ENCODE results near the gene TCEAL8. TPM values are rescaled to one million over a fixed set of nuclear protein-coding genes. Genes with fewer than 3 reads are reported as not detected.
"Not testable (repeated sequence)": the region's sequence is repeated elsewhere in the genome, so short reads cannot be mapped to it uniquely, and the experiment has no call there.

Gene TCEAL8
- total RNA-seq, 1 experiment from 2014 or later: 37.3 TPM

DNA sequence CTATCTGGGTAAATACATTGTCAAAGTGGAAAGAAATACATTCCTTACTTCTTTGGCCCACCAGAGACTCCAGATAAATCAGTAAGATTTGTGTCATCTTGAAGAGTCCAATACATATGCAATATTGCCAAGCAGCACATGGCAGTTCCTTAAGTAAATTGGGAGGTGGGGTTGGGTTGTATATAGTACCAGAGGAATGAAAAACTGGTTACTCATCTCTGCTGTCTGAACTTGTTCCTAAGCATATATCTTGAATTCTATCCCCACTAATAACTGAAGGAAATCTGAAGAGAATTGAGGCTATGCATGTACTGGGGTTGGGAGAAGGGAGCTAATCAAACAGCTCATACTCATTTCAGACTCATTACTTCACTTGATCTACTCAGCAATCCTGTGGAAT lies 14.8 kb downstream of the TCEAL8 start:
- TF ChIP-seq SIN3A (IDR thresholded peaks at IDR 0.05; ENCODE audit: low read depth) (no peak), ZNF274 (IDR thresholded peaks at IDR 0.05; ENCODE audit: low read depth, low read length) (no peak), EZH2phosphoT487 (IDR thresholded peaks at IDR 0.05; ENCODE audit: borderline replicate concordance) (no peak), FOSL1 (IDR thresholded peaks at IDR 0.05; ENCODE audit: low read depth) (no peak), EZH2 (IDR thresholded peaks at IDR 0.05) (no peak), EGR1 (IDR thresholded peaks at IDR 0.05; ENCODE audit: low read depth) (no peak), ZFX (IDR thresholded peaks at IDR 0.05) (no peak), RAD21 (IDR thresholded peaks at IDR 0.05; ENCODE audit: low read depth) (no peak)
- TF ChIP-seq, protein P1, sequence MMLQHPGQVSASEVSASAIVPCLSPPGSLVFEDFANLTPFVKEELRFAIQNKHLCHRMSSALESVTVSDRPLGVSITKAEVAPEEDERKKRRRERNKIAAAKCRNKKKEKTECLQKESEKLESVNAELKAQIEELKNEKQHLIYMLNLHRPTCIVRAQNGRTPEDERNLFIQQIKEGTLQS (IDR thresholded peaks at IDR 0.05): no peak
- H3K36me3 ChIP-seq (ENCODE audit: control insufficient read depth in 1 of 2, insufficient read depth in 2 of 2, low read length in 2 of 2): no peaks in the 10 kb centered on the region
- H3K27me3 ChIP-seq (ENCODE audit: insufficient read depth, low read length): no peaks in the 10 kb centered on the region
- CTCF ChIA-PET: no interaction called here
- no peak overlapping the region for H3K9ac ChIP-seq (ENCODE audit: low read length)
- no peaks in the 10 kb centered on the region for H3K79me2 ChIP-seq (ENCODE audit: insufficient read depth, low read length)
- H3K4me1 ChIP-seq (ENCODE audit: control insufficient read depth in 1 of 2, insufficient read depth in 2 of 2, low read length in 2 of 2): no peaks in the 10 kb centered on the region
- no peak overlapping the region for H2AFZ ChIP-seq (ENCODE audit: low read depth, low read length, poor library complexity, severe bottlenecking)
- POLR2A ChIA-PET: no interaction called here
- H3K4me2 ChIP-seq (ENCODE audit: low read length): no peak overlapping the region
- H3K9me3 ChIP-seq (ENCODE audit: control insufficient read depth in 1 of 2, insufficient read depth in 1 of 2, low read depth in 1 of 2, low read length in 2 of 2): no peaks in the 10 kb centered on the region
- H3K27ac ChIP-seq (ENCODE audit: low read depth, low read length): no peak overlapping the region
- RAD21 ChIA-PET (ENCODE audit: low non-redundant PET in 1 of 2, low total read pairs in 2 of 2, uncharacterized antibody in 2 of 2, unreplicated experiment in 2 of 2): no interaction called here
- intact Hi-C loops (cut with micrococcal nuclease): no loop called here
- DNase-seq (ENCODE audit: low read depth, low spot score) (no peak), ATAC-seq (no peak)
- no peak overlapping the region for H3K4me3 ChIP-seq (replicated peaks in 1 of 2; ENCODE audit: low read depth in 1 of 2, low read length in 2 of 2)
- no TSS peak for BruUV-seq (replicated peaks)
- no peaks in the 10 kb centered on the region for H3K9me2 ChIP-seq (ENCODE audit: insufficient read depth)
- no peaks in the 10 kb centered on the region for H4K20me1 ChIP-seq (ENCODE audit: insufficient read depth)

DNA sequence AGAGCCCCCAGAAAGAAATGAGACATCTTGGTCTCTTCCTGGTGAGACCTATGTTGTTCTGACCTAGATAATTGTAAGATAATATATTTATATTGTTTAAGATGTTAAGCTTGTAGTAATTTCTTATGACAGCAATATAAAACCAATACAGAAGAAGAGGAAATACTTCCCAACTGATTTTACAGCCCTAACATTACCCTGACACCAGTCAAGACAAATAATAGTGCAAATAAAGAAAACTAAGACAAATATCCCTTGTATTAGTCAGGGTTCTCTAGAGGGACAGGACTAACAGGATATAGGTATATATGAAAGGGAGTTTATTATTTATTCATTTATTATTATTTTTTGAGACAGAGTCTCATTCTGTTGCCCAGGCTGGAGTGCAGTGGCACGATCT lies 18.7 kb downstream of the TCEAL8 start:
- H3K79me2 ChIP-seq (ENCODE audit: insufficient read depth, low read length): no peaks in the 10 kb centered on the region
- DNase-seq (ENCODE audit: low read depth, low spot score) (no peak), ATAC-seq (no peak)
- intact Hi-C loops (cut with micrococcal nuclease): no loop called here
- no TSS peak for BruUV-seq (replicated peaks)
- H4K20me1 ChIP-seq (ENCODE audit: insufficient read depth): no peaks in the 10 kb centered on the region
- no peaks in the 10 kb centered on the region for H3K27me3 ChIP-seq (ENCODE audit: insufficient read depth, low read length)
- POLR2A ChIA-PET: no interaction called here
- TF ChIP-seq SIN3A (IDR thresholded peaks at IDR 0.05; ENCODE audit: low read depth): no peak
- TF ChIP-seq TCF7L2 (IDR thresholded peaks at IDR 0.05; ENCODE audit: borderline replicate concordance, extremely low read depth, insufficient read depth, insufficient read length): no peak
- no peak for TF ChIP-seq RAD21 (IDR thresholded peaks at IDR 0.05; ENCODE audit: low read depth)
- no peak for TF ChIP-seq CEBPB (IDR thresholded peaks at IDR 0.05; ENCODE audit: low read depth)
- no peak for TF ChIP-seq FOSL1 (IDR thresholded peaks at IDR 0.05; ENCODE audit: low read depth)
- no peak for TF ChIP-seq SP1 (IDR thresholded peaks at IDR 0.05; ENCODE audit: low read depth)
- no peak for TF ChIP-seq CBX3 (IDR thresholded peaks at IDR 0.05; ENCODE audit: low read depth)
- TF ChIP-seq POLR2AphosphoS5 (IDR thresholded peaks at IDR 0.05; ENCODE audit: low read depth, low read length): no peak
- TF ChIP-seq POLR2A (IDR thresholded peaks at IDR 0.05; ENCODE audit: borderline replicate concordance, extremely low read depth, insufficient read depth, insufficient read length): no peak
- TF ChIP-seq, protein P2, sequence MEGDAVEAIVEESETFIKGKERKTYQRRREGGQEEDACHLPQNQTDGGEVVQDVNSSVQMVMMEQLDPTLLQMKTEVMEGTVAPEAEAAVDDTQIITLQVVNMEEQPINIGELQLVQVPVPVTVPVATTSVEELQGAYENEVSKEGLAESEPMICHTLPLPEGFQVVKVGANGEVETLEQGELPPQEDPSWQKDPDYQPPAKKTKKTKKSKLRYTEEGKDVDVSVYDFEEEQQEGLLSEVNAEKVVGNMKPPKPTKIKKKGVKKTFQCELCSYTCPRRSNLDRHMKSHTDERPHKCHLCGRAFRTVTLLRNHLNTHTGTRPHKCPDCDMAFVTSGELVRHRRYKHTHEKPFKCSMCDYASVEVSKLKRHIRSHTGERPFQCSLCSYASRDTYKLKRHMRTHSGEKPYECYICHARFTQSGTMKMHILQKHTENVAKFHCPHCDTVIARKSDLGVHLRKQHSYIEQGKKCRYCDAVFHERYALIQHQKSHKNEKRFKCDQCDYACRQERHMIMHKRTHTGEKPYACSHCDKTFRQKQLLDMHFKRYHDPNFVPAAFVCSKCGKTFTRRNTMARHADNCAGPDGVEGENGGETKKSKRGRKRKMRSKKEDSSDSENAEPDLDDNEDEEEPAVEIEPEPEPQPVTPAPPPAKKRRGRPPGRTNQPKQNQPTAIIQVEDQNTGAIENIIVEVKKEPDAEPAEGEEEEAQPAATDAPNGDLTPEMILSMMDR (IDR thresholded peaks at IDR 0.05 in 2 of 3, conservative IDR thresholded peaks at IDR 0.05 in 1 of 3; ENCODE audit: borderline replicate concordance in 1 of 3, insufficient read depth in 1 of 3, low read depth in 2 of 3, low read length in 2 of 3): no peak
- no peak for TF ChIP-seq EZH2 (IDR thresholded peaks at IDR 0.05)
- CTCF ChIA-PET: no interaction called here
- H3K9me3 ChIP-seq (ENCODE audit: control insufficient read depth in 1 of 2, insufficient read depth in 1 of 2, low read depth in 1 of 2, low read length in 2 of 2): no peaks in the 10 kb centered on the region
- no peaks in the 10 kb centered on the region for H3K4me1 ChIP-seq (ENCODE audit: control insufficient read depth in 1 of 2, insufficient read depth in 2 of 2, low read length in 2 of 2)
- H3K4me2 ChIP-seq (ENCODE audit: low read length): no peak overlapping the region
- H2AFZ ChIP-seq (ENCODE audit: low read depth, low read length, poor library complexity, severe bottlenecking): no peak overlapping the region
- H3K27ac ChIP-seq (ENCODE audit: low read depth, low read length): no peak overlapping the region
- no peaks in the 10 kb centered on the region for H3K9me2 ChIP-seq (ENCODE audit: insufficient read depth)
- H3K9ac ChIP-seq (ENCODE audit: low read length): no peak overlapping the region
- RAD21 ChIA-PET (ENCODE audit: low non-redundant PET in 1 of 2, low total read pairs in 2 of 2, uncharacterized antibody in 2 of 2, unreplicated experiment in 2 of 2): no interaction called here
- H3K4me3 ChIP-seq (replicated peaks in 1 of 2; ENCODE audit: low read depth in 1 of 2, low read length in 2 of 2): no peak overlapping the region
- H3K36me3 ChIP-seq (ENCODE audit: control insufficient read depth in 1 of 2, insufficient read depth in 2 of 2, low read length in 2 of 2): no peaks in the 10 kb centered on the region

DNA sequence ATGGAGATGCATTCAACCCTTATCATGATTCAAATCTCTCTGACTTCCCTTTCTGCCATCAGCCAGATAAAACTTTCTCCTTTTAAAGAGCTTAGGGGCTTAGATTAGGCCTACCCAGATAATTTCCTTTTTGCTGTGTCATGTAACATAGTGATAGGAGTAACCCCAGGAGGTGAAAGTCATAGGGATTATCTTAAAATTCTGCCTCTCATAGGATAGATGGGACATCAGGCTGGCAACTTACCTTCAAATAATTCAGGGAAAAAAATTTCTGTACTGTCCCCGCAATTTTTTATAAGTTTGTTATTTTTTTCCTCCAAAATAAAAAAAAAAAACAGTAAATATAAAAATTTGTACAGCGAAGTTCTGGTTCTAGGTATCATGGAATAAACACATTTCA lies 19.3 kb downstream of the TCEAL8 start:
- POLR2A ChIA-PET; H3K79me2 ChIP-seq (ENCODE audit: insufficient read depth, low read length); H2AFZ ChIP-seq (ENCODE audit: low read depth, low read length, poor library complexity, severe bottlenecking); RAD21 ChIA-PET (ENCODE audit: low non-redundant PET in 1 of 2, low total read pairs in 2 of 2, uncharacterized antibody in 2 of 2, unreplicated experiment in 2 of 2); intact Hi-C loops (cut with micrococcal nuclease); H3K9me3 ChIP-seq (ENCODE audit: control insufficient read depth in 1 of 2, insufficient read depth in 1 of 2, low read depth in 1 of 2, low read length in 2 of 2); H4K20me1 ChIP-seq (ENCODE audit: insufficient read depth); H3K27me3 ChIP-seq (ENCODE audit: insufficient read depth, low read length); H3K4me2 ChIP-seq (ENCODE audit: low read length); H3K9me2 ChIP-seq (ENCODE audit: insufficient read depth); H3K27ac ChIP-seq (ENCODE audit: low read depth, low read length); DNase-seq (ENCODE audit: low read depth, low spot score); CTCF ChIA-PET; ATAC-seq; H3K4me1 ChIP-seq (ENCODE audit: control insufficient read depth in 1 of 2, insufficient read depth in 2 of 2, low read length in 2 of 2); BruUV-seq (replicated peaks); H3K9ac ChIP-seq (ENCODE audit: low read length); H3K4me3 ChIP-seq (replicated peaks in 1 of 2; ENCODE audit: low read depth in 1 of 2, low read length in 2 of 2); H3K36me3 ChIP-seq (ENCODE audit: control insufficient read depth in 1 of 2, insufficient read depth in 2 of 2, low read length in 2 of 2): not testable (repeated sequence)

All from HCT116 (cell line).